Right cardiac atrium (tissue), 5 donors: ENCODE data around the gene VEPH1. TPM values are rescaled to one million over a fixed set of nuclear protein-coding genes. Genes with fewer than 3 reads are reported as not detected.

Source experiments
- ATAC-seq, 2 donors: fragments of 200-7000 bp; cut with Tn5 transposase; one replicate each; pipeline versions ENCODE4 v1.8.0 to v1.9.1; 2020; ENCODE audit warnings: moderate library complexity in 2 of 2, mild to moderate bottlenecking in 1 of 2
- DNase-seq, 3 donors: peaks; one replicate each; pipeline ENCODE4 v3.0.0-alpha.2; 2020
- H3K27ac ChIP-seq: one replicate; pipeline ENCODE4 v1.5.1; 2013; ENCODE audit warnings: mild to moderate bottlenecking, low read length, control low read depth, moderate library complexity
- H3K27me3 ChIP-seq: one replicate; pipeline ENCODE4 v1.6.1; 2013; ENCODE audit not compliant: control insufficient read depth, insufficient read depth
- H3K4me1 ChIP-seq: one replicate; pipeline ENCODE4 v1.6.1; 2013; ENCODE audit warnings: low read length; ENCODE audit not compliant: control insufficient read depth, insufficient read depth
- H3K4me3 ChIP-seq: one replicate; pipeline ENCODE4 v1.5.1; 2013; ENCODE audit warnings: low read length, control low read depth
- H3K9me3 ChIP-seq: one replicate; pipeline ENCODE4 v1.6.1; 2013; ENCODE audit warnings: low read length; ENCODE audit not compliant: control insufficient read depth
- WGBS: extraction: QIAGEN DNeasy Blood & Tissue Kit; methylation state at CpG from one replicate; pipeline ENCODE4 v1.1.7; 2013; 5-methylcytosine and 5-hydroxymethylcytosine counted together
- intact Hi-C, 4 donors: fragments of 100-400 bp; cut with DNase I; formaldehyde crosslinking; loops; one replicate each; pipeline versions ENCODE4 v1.11.0 to v1.14.0; 2022 to 2023
- polyA plus RNA-seq: library from polyadenylated mRNA; stranded (reverse); fragments of 200-250 nt; gene quantifications from one replicate; pipeline ENCODE4 v1.2.3, GENCODE V29; 2013
- total RNA-seq, 4 donors: library from RNA; stranded (reverse); fragmentation: NEBNext Ultra II Directional; extraction: Animal tissue kit (Norgen Biotek cat#: 25700); gene quantifications; one replicate each; pipeline ENCODE4 v1.2.1, GENCODE V29; 2021
- donor health status: healthy with polysubstance abuse.
- donor health status: DM: no; HTN: yes; CAD: no.
- donor health status: DM: no; HTN: no; CAD: no.
- donor health status: DM: no; HTN: yes; CAD: no; lungs with severe emphysema.
- donor health status: DM: yes; HTN: yes; CAD: no.

The VEPH1 gene
- total and polyA plus RNA-seq, 5 donors: 0.22 to 0.26 (median 0.25) TPM; not detected in 2

- DNase-seq (no peak), ATAC-seq (no peak)
- intact Hi-C loops: no loop called here
- H3K4me1 ChIP-seq: peaks cover 5% of the 10 kb centered on the region
- no peak overlapping the region for H3K4me3 ChIP-seq
- 97% methylated on average over 5 of the region's 5 CpGs for WGBS
- no peak overlapping the region for H3K27ac ChIP-seq
- no peaks in the 10 kb centered on the region for H3K27me3 ChIP-seq
- H3K9me3 ChIP-seq: no peaks in the 10 kb centered on the region
Measured at GRCh38 chr3:157249606-157250005, 253.6 kb downstream of the VEPH1 start.

- Histone ChIP-seq H3K4me3 (no peak overlapping the region), H3K27me3 (no peaks in the 10 kb centered on the region), H3K4me1 (peaks cover 5% of the 10 kb centered on the region), H3K27ac (peak overlapping the region; percentile 95), H3K9me3 (no peaks in the 10 kb centered on the region)
- ATAC-seq (peak; percentile 90 to 92), DNase-seq (peak in 1 of 3 donors; percentile 33)
- intact Hi-C loops: no loop called here
- WGBS: 37% methylated on average over 5 of the region's 5 CpGs
Measured at GRCh38 chr3:157248590-157249422, 254.4 kb downstream of the VEPH1 start.

GRCh38 chr3:157247391-157247790 is 255.8 kb downstream of the VEPH1 start:
- H3K4me3 ChIP-seq: no peak overlapping the region
- H3K4me1 ChIP-seq: peaks cover 5% of the 10 kb centered on the region
- intact Hi-C loops: no loop called here
- no peaks in the 10 kb centered on the region for H3K9me3 ChIP-seq
- 83% methylated on average over 1 of the region's 1 CpG for WGBS
- no peaks in the 10 kb centered on the region for H3K27me3 ChIP-seq
- DNase-seq: no peak
- no peak for ATAC-seq
- H3K27ac ChIP-seq: no peak overlapping the region

- no peak for DNase-seq
- intact Hi-C loops: no loop called here
- ATAC-seq: no peak
- H3K27me3 ChIP-seq: no peaks in the 10 kb centered on the region
- no peaks in the 10 kb centered on the region for H3K9me3 ChIP-seq
- H3K4me1 ChIP-seq: peaks cover 2% of the 10 kb centered on the region
- H3K4me3 ChIP-seq: no peak overlapping the region
- no peak overlapping the region for H3K27ac ChIP-seq
- WGBS: 94% methylated on average over 1 of the region's 1 CpG
Measured at GRCh38 chr3:157242836-157243235, 260.4 kb downstream of the VEPH1 start.

- H3K4me3 ChIP-seq: no peak overlapping the region
- H3K4me1 ChIP-seq: no peaks in the 10 kb centered on the region
- DNase-seq (no peak), ATAC-seq (no peak)
- 87% methylated on average over 4 of the region's 4 CpGs for WGBS
- intact Hi-C loops: no loop called here
- H3K27me3 ChIP-seq: no peaks in the 10 kb centered on the region
- no peaks in the 10 kb centered on the region for H3K9me3 ChIP-seq
- no peak overlapping the region for H3K27ac ChIP-seq
Measured at GRCh38 chr3:157241599-157241998, 261.6 kb downstream of the VEPH1 start.

- Histone ChIP-seq H3K27me3 (no peaks in the 10 kb centered on the region), H3K4me1 (no peaks in the 10 kb centered on the region), H3K9me3 (no peaks in the 10 kb centered on the region), H3K27ac (no peak overlapping the region), H3K4me3 (no peak overlapping the region)
- WGBS: 36% methylated on average over 1 of the region's 1 CpG
- ATAC-seq (no peak), DNase-seq (no peak)
- intact Hi-C loops: no loop called here
Measured at GRCh38 chr3:157240408-157240807, 262.8 kb downstream of the VEPH1 start.

DNA sequence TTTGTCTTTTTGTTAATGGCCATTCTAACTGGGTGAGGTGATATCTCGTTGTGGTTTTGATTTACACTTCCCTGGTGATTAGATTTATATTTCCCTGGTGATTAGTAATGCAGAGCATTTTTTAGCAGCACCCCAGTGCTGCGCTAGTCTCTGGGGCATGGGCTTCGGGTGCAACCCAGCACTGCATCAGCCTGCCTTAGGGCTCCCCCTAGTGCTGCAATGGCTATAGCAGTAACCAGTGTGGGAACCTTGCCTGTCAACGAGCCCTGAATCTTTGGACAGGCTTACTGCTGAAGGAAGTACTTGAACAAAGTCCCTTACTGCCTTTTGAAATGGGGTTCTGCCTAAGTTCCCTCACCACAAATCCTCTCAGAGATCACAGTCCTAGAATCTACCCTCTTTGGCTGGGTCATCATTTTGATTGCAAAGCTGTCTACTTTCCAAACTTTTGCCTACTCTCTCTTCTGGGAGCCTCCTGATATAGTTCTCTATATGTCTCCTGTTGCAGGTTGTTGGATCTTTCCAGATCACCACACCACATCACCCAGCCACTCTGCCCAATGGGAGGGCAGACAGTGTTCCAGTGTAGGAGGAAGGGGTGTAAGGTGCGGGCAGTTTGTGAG is 264.0 kb downstream of the VEPH1 start:
- intact Hi-C loops: loop anchor here in 1 of 4 donors (5.0 kb wide), 1 partner anchor 37 kb away; no protein-coding TSS in a partner anchor
- H3K4me1 ChIP-seq: no peaks in the 10 kb centered on the region

GRCh38 chr3:157238457-157238856 is 264.8 kb downstream of the VEPH1 start:
- Histone ChIP-seq H3K27me3 (no peaks in the 10 kb centered on the region), H3K4me3 (no peak overlapping the region), H3K27ac (no peak overlapping the region), H3K4me1 (no peaks in the 10 kb centered on the region), H3K9me3 (no peaks in the 10 kb centered on the region)
- DNase-seq: no peak
- ATAC-seq: no peak
- WGBS: 98% methylated on average over 1 of the region's 1 CpG
- intact Hi-C loops: loop anchor here in 1 of 4 donors (5.0 kb wide), 1 partner anchor 36 kb away; no protein-coding TSS in a partner anchor

More for the DNA sequence above, 264.0 kb downstream of the VEPH1 start:
- peak; percentile 85 to 89 for ATAC-seq
- Histone ChIP-seq H3K9me3 (no peaks in the 10 kb centered on the region), H3K27ac (no peak overlapping the region), H3K4me3 (no peak overlapping the region), H3K27me3 (no peaks in the 10 kb centered on the region)
- 39% methylated on average over 5 of the region's 5 CpGs for WGBS
- DNase-seq: peak; percentile 53 to 82 (median 73)

GRCh38 chr3:157237886-157238285 is 265.3 kb downstream of the VEPH1 start:
- no peaks in the 10 kb centered on the region for H3K4me1 ChIP-seq
- no peak overlapping the region for H3K27ac ChIP-seq
- ATAC-seq (no peak), DNase-seq (no peak)
- H3K9me3 ChIP-seq: no peaks in the 10 kb centered on the region
- no peak overlapping the region for H3K4me3 ChIP-seq
- WGBS: 53% methylated on average over 3 of the region's 3 CpGs
- H3K27me3 ChIP-seq: no peaks in the 10 kb centered on the region
- intact Hi-C loops: loop anchor here in 1 of 4 donors (5.0 kb wide), 1 partner anchor 36 kb away; no protein-coding TSS in a partner anchor

DNA sequence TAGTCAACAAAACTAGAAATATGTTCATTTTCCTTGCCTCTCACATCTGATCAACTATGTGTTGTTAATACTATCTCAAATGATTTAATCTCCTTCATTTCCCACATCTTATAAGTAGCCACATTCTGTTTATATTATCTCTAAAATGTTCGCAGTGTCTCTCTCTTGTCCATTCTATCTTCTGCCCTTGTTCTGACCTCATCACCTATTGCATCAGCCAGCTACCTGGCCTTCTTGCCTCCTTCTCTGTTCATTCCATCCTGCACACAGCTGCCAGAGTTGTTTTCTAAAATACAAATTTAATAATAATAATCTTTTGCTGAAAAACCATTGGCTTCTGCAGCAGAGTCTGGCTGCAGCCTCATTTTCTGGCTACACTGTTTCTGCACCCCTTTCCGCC is 267.9 kb downstream of the VEPH1 start:
- Histone ChIP-seq H3K4me3 (no peak overlapping the region), H3K9me3 (no peaks in the 10 kb centered on the region), H3K27me3 (no peaks in the 10 kb centered on the region), H3K4me1 (no peaks in the 10 kb centered on the region), H3K27ac (no peak overlapping the region)
- intact Hi-C loops: loop anchor here in 1 of 4 donors (5.0 kb wide), 1 partner anchor 33 kb away; no protein-coding TSS in a partner anchor
- no peak for DNase-seq
- 94% methylated on average over 2 of the region's 2 CpGs for WGBS
- no peak for ATAC-seq

DNA sequence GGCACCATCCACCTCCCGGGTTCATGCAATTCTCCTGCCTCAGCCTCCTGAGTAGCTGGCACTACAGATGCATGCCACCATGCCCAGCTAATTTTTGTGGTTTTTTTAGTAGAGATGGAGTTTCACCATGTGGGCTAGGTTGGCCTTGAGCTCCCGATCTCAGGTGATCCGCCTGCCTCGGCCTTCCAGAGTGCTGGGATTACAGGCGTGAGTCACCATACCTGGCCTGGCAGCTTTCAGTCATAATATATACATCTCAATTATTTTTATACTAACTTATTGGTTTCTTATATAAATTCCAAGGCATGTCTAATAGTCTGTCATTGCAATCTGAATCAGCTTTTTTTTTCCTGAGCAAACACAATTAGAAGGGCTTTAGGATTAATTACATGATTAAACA is 269.3 kb downstream of the VEPH1 start:
- 96% methylated on average over 5 of the region's 5 CpGs for WGBS
- intact Hi-C loops: no loop called here
- ATAC-seq: no peak

More for the DNA sequence above, 269.3 kb downstream of the VEPH1 start:
- Histone ChIP-seq H3K4me3 (no peak overlapping the region), H3K4me1 (no peaks in the 10 kb centered on the region), H3K27ac (no peak overlapping the region), H3K9me3 (no peaks in the 10 kb centered on the region), H3K27me3 (no peaks in the 10 kb centered on the region)
- DNase-seq: no peak
